ENCODE measurements around the gene TMUB2.

The TMUB2 gene

GRCh38 chr17:44177640-44178039 lies 9.1 kb upstream of the TMUB2 start:
- Histone ChIP-seq H3K79me2 (ENCODE audit: insufficient read depth, low read length) (peaks cover 11% of the 10 kb centered on the region; the same call in 1 of the 2 replicates), H3K9me3 (ENCODE audit: insufficient read depth, low read depth, low read length) (no peaks in the 10 kb centered on the region), H3K9ac (ENCODE audit: low read depth, low read length, poor library complexity, severe bottlenecking) (no peak overlapping the region), H4K20me1 (ENCODE audit: insufficient read depth, low read length, poor library complexity, severe bottlenecking) (peaks cover 6% of the 10 kb centered on the region), H3K4me2 (ENCODE audit: low read depth, low read length, poor library complexity, severe bottlenecking) (no peak overlapping the region), H3K36me3 (ENCODE audit: insufficient read depth, low read length) (peaks cover 19% of the 10 kb centered on the region; the same call in 1 of the 2 replicates), H3K27me3 (ENCODE audit: insufficient read depth, low read length, poor library complexity, severe bottlenecking) (no peaks in the 10 kb centered on the region), H3K4me1 (ENCODE audit: insufficient read depth, low read length, poor library complexity, severe bottlenecking) (peaks cover 6% of the 10 kb centered on the region), H3F3A (ENCODE audit: low read depth) (no peaks in the 10 kb centered on the region), H3K9me2 (replicated peaks; ENCODE audit: low read depth, low read length) (no peaks in the 10 kb centered on the region), H2AFZ (ENCODE audit: low read length) (no peak overlapping the region), H3K4me3 (ENCODE audit: low read length, poor library complexity, severe bottlenecking) (no peak overlapping the region)
- TF ChIP-seq CTCF (conservative IDR thresholded peaks at IDR 0.05; ENCODE audit: low read length): no peak
- TF ChIP-seq EZH2phosphoT487 (IDR thresholded peaks at IDR 0.05; ENCODE audit: borderline replicate concordance): no peak

- no peaks in the 10 kb centered on the region for H3F3A ChIP-seq (ENCODE audit: low read depth)
- H3K4me3 ChIP-seq (ENCODE audit: low read length, poor library complexity, severe bottlenecking): no peak overlapping the region
- H3K9ac ChIP-seq (ENCODE audit: low read depth, low read length, poor library complexity, severe bottlenecking): no peak overlapping the region
- TF ChIP-seq CTCF (conservative IDR thresholded peaks at IDR 0.05; ENCODE audit: low read length) (no peak), EZH2phosphoT487 (IDR thresholded peaks at IDR 0.05; ENCODE audit: borderline replicate concordance) (no peak)
- H4K20me1 ChIP-seq (ENCODE audit: insufficient read depth, low read length, poor library complexity, severe bottlenecking): peaks cover 11% of the 10 kb centered on the region
- H3K4me1 ChIP-seq (ENCODE audit: insufficient read depth, low read length, poor library complexity, severe bottlenecking): peaks cover 7% of the 10 kb centered on the region
- H2AFZ ChIP-seq (ENCODE audit: low read length): no peak overlapping the region
- H3K79me2 ChIP-seq (ENCODE audit: insufficient read depth, low read length): peaks cover 16% of the 10 kb centered on the region
- no peaks in the 10 kb centered on the region for H3K27me3 ChIP-seq (ENCODE audit: insufficient read depth, low read length, poor library complexity, severe bottlenecking)
- H3K36me3 ChIP-seq (ENCODE audit: insufficient read depth, low read length): peaks cover 19% of the 10 kb centered on the region; the same call in 1 of the 2 replicates
- no peaks in the 10 kb centered on the region for H3K9me3 ChIP-seq (ENCODE audit: insufficient read depth, low read depth, low read length)
- no peak overlapping the region for H3K4me2 ChIP-seq (ENCODE audit: low read depth, low read length, poor library complexity, severe bottlenecking)
- no peaks in the 10 kb centered on the region for H3K9me2 ChIP-seq (replicated peaks; ENCODE audit: low read depth, low read length)
Observed at GRCh38 chr17:44178133-44178532, 8.6 kb upstream of the TMUB2 start.

DNA sequence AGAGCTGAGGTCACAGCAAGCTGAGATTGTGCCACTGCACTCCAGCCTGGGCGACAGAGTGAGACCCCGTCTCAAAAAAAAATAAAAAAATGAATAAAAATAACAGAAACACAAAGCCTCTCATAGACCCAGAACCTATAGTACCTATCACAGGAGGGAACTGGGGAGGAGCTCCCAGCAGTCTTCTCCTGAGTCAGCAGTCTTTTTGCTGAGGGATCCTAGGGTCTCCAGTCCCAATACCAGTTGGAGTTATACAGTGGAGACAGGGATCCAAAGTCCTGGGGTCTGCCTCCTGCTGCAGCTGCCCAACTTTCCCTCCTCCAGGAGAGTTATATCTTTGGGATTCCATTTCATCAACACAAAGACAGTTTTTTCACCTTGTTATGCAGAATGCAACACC lies 3.7 kb upstream of the TMUB2 start:
- H3K4me3 ChIP-seq (ENCODE audit: low read length, poor library complexity, severe bottlenecking): peak overlapping the region; percentile 8
- H2AFZ ChIP-seq (ENCODE audit: low read length): no peak overlapping the region
- H4K20me1 ChIP-seq (ENCODE audit: insufficient read depth, low read length, poor library complexity, severe bottlenecking): peaks cover 36% of the 10 kb centered on the region
- peak overlapping the region; percentile 100 for H3K4me2 ChIP-seq (ENCODE audit: low read depth, low read length, poor library complexity, severe bottlenecking)
- TF ChIP-seq EZH2phosphoT487 (IDR thresholded peaks at IDR 0.05; ENCODE audit: borderline replicate concordance) (no peak), CTCF (conservative IDR thresholded peaks at IDR 0.05; ENCODE audit: low read length) (no peak)
- H3K79me2 ChIP-seq (ENCODE audit: insufficient read depth, low read length): peaks cover 57% of the 10 kb centered on the region
- H3K9me3 ChIP-seq (ENCODE audit: insufficient read depth, low read depth, low read length): no peaks in the 10 kb centered on the region
- no peaks in the 10 kb centered on the region for H3K9me2 ChIP-seq (replicated peaks; ENCODE audit: low read depth, low read length)
- peaks cover 32% of the 10 kb centered on the region for H3K4me1 ChIP-seq (ENCODE audit: insufficient read depth, low read length, poor library complexity, severe bottlenecking)
- peaks cover 13% of the 10 kb centered on the region; the same call in 1 of the 2 replicates for H3K36me3 ChIP-seq (ENCODE audit: insufficient read depth, low read length)
- no peaks in the 10 kb centered on the region for H3K27me3 ChIP-seq (ENCODE audit: insufficient read depth, low read length, poor library complexity, severe bottlenecking)
- H3K9ac ChIP-seq (ENCODE audit: low read depth, low read length, poor library complexity, severe bottlenecking): peak overlapping the region; percentile 43
- H3F3A ChIP-seq (ENCODE audit: low read depth): peaks cover 3% of the 10 kb centered on the region; the same call in 1 of the 2 replicates

All from Loucy (cell line).